ENCODE results near the gene MYRF. TPM values are rescaled to one million over a fixed set of nuclear protein-coding genes. Genes with fewer than 3 reads are reported as not detected.

The MYRF gene
- total RNA-seq, 1 donor from 2014 or later, result 1.9 TPM

DNA sequence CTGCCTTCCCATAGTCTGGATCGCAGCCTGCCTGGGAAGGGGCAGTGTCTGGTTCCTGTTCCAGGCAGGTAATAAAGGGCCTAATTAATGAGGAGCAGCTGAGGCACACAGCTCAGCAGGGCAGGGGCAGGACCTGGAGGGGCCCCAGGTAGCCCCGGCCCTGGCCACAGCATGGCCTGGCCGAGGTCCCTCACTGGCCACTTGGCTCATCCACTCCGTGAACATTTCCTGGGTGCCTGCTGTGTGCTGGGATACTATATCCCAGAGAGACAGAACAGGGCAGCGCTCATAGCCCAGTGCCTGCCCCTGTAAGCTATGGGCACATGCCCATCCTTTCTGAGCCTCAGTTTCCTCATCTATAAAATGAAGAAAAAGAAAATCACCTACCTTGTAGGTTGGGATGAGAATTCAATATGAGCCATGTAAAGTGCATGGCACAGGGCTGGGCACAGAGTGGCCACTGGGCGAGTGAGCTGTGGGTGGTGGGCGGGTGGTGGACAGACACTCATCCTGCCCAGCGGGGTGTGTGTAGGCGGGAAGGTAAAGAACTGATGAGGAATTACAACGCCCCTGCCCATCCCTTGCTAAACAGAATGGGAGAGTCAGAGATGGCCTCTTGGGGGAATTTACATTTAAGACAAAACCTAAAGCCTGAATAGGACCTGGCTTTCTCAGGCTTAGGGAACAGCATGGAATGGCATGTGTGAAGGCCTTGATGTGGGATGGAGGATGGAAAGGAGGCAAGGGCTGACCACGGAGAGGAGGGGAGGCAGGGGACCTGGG is 9.2 kb downstream of the MYRF start:
- H3K4me1 ChIP-seq, result peaks cover 19% of the 10 kb centered on the region
- H3K9me3 ChIP-seq (ENCODE audit: low read depth), result no peaks in the 10 kb centered on the region
- H3K4me2 ChIP-seq, result peak overlapping the region; percentile 43
- H3K36me3 ChIP-seq, result no peaks in the 10 kb centered on the region
- H3K9me3 Mint-ChIP-seq, result no peaks in the 10 kb centered on the region
- no peaks in the 10 kb centered on the region for H3K36me3 Mint-ChIP-seq
- peaks cover 9% of the 10 kb centered on the region for H3K27me3 Mint-ChIP-seq (ENCODE audit: insufficient read depth, low read depth)
- H4K20me1 ChIP-seq (ENCODE audit: low read depth), result no peaks in the 10 kb centered on the region
- DNase-seq (ENCODE audit: low spot score), result no peak
- H3K27me3 ChIP-seq, result no peaks in the 10 kb centered on the region
- H3K79me2 ChIP-seq (ENCODE audit: low read depth), result no peaks in the 10 kb centered on the region
- peak overlapping the region; percentile 70 for H3K27ac Mint-ChIP-seq
- no peak overlapping the region for H3K4me3 ChIP-seq
- peaks cover 2% of the 10 kb centered on the region for H3F3A ChIP-seq (ENCODE audit: low read depth)
- no peak overlapping the region for H2AFZ ChIP-seq (replicated peaks)
- TF ChIP-seq EZH2phosphoT487 (IDR thresholded peaks at IDR 0.05) (no peak), EZH2 (IDR thresholded peaks at IDR 0.05) (no peak)
- TF ChIP-seq, protein P1, sequence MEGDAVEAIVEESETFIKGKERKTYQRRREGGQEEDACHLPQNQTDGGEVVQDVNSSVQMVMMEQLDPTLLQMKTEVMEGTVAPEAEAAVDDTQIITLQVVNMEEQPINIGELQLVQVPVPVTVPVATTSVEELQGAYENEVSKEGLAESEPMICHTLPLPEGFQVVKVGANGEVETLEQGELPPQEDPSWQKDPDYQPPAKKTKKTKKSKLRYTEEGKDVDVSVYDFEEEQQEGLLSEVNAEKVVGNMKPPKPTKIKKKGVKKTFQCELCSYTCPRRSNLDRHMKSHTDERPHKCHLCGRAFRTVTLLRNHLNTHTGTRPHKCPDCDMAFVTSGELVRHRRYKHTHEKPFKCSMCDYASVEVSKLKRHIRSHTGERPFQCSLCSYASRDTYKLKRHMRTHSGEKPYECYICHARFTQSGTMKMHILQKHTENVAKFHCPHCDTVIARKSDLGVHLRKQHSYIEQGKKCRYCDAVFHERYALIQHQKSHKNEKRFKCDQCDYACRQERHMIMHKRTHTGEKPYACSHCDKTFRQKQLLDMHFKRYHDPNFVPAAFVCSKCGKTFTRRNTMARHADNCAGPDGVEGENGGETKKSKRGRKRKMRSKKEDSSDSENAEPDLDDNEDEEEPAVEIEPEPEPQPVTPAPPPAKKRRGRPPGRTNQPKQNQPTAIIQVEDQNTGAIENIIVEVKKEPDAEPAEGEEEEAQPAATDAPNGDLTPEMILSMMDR (IDR thresholded peaks at IDR 0.05), result no peak
- H3K4me3 Mint-ChIP-seq, result no peak overlapping the region
- H3K27ac ChIP-seq, result no peak overlapping the region
- peaks cover 16% of the 10 kb centered on the region for H3K4me1 Mint-ChIP-seq
- no peak overlapping the region for H3K9ac ChIP-seq

DNA sequence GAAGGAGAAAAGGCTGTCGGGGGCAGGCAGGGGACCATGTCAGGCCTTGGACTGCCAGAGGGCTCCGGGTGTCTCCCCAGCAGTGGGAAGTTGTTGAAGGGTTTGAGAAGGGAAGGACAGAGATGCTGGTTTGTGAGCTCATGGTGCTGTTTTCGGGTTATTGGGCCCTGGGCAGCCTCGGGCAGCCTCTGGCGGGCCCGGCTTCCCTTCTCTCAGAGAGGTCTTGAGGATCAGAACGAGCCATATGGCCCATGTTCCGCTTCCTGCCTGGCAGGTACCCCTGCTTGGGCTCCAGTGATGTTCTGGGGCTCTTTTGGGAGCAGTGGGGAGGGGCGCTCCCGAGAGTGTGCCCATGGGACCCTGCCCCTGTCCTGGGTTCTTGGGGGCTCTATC is 9.8 kb downstream of the MYRF start:
- no peaks in the 10 kb centered on the region for H3K9me3 ChIP-seq (ENCODE audit: low read depth)
- no peak overlapping the region for H3K27ac Mint-ChIP-seq
- H4K20me1 ChIP-seq (ENCODE audit: low read depth), result no peaks in the 10 kb centered on the region
- H3K9me3 Mint-ChIP-seq, result no peaks in the 10 kb centered on the region
- H3F3A ChIP-seq (ENCODE audit: low read depth), result peaks cover 2% of the 10 kb centered on the region
- no peak overlapping the region for H3K4me3 ChIP-seq
- H3K79me2 ChIP-seq (ENCODE audit: low read depth), result no peaks in the 10 kb centered on the region
- no peak overlapping the region for H2AFZ ChIP-seq (replicated peaks)
- peaks cover 16% of the 10 kb centered on the region for H3K4me1 Mint-ChIP-seq
- H3K27me3 ChIP-seq, result no peaks in the 10 kb centered on the region
- no peaks in the 10 kb centered on the region for H3K36me3 Mint-ChIP-seq
- TF ChIP-seq, protein P1 (IDR thresholded peaks at IDR 0.05), result no peak
- peaks cover 9% of the 10 kb centered on the region for H3K27me3 Mint-ChIP-seq (ENCODE audit: insufficient read depth, low read depth)
- H3K9ac ChIP-seq, result no peak overlapping the region
- peaks cover 19% of the 10 kb centered on the region for H3K4me1 ChIP-seq
- H3K4me2 ChIP-seq, result no peak overlapping the region
- no peak overlapping the region for H3K4me3 Mint-ChIP-seq
- H3K36me3 ChIP-seq, result no peaks in the 10 kb centered on the region
- no peak overlapping the region for H3K27ac ChIP-seq
- DNase-seq (ENCODE audit: low spot score), result no peak

DNA sequence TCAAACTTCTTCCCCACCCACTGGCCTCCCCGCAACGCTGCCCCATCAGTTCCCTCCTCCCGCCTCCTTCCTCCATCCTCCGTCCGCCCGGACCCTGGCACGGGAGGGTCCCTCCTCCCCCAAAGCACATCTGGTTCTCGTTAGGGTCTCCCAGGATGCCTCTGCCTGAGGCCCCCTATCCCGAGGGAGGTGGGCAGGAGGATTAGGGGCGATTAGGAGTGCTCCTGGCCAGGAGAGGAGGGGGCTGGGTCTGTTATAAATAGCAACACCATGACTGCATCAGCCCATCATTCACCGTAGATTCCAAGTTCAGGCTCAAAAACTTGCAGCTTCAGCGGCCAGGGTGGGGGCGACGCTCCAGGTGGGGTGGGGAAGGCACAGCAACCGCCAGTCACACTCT is 10.4 kb downstream of the MYRF start:
- no peaks in the 10 kb centered on the region for H3K36me3 ChIP-seq
- peaks cover 2% of the 10 kb centered on the region for H3F3A ChIP-seq (ENCODE audit: low read depth)
- no peaks in the 10 kb centered on the region for H4K20me1 ChIP-seq (ENCODE audit: low read depth)
- peaks cover 19% of the 10 kb centered on the region for H3K4me1 ChIP-seq
- H3K4me1 Mint-ChIP-seq, result peaks cover 16% of the 10 kb centered on the region
- DNase-seq (ENCODE audit: low spot score), result no peak
- H3K27ac Mint-ChIP-seq, result no peak overlapping the region
- no peaks in the 10 kb centered on the region for H3K79me2 ChIP-seq (ENCODE audit: low read depth)
- H3K27me3 ChIP-seq, result no peaks in the 10 kb centered on the region
- TF ChIP-seq, protein P1 (IDR thresholded peaks at IDR 0.05), result no peak
- TF ChIP-seq EZH2phosphoT487 (IDR thresholded peaks at IDR 0.05) (no peak), EZH2 (IDR thresholded peaks at IDR 0.05) (no peak)
- no peaks in the 10 kb centered on the region for H3K9me3 ChIP-seq (ENCODE audit: low read depth)
- H3K9me3 Mint-ChIP-seq, result no peaks in the 10 kb centered on the region
- no peaks in the 10 kb centered on the region for H3K36me3 Mint-ChIP-seq
- no peak overlapping the region for H2AFZ ChIP-seq (replicated peaks)
- no peak overlapping the region for H3K4me2 ChIP-seq
- peaks cover 10% of the 10 kb centered on the region for H3K27me3 Mint-ChIP-seq (ENCODE audit: insufficient read depth, low read depth)
- H3K9ac ChIP-seq, result no peak overlapping the region
- no peak overlapping the region for H3K27ac ChIP-seq
- no peak overlapping the region for H3K4me3 Mint-ChIP-seq
- no peak overlapping the region for H3K4me3 ChIP-seq

Data from neural progenitor cell (in vitro differentiated cells).